K562 (cell line): Measurements from ENCODE around the gene SYNE2. TPM values are rescaled to one million over a fixed set of nuclear protein-coding genes. Genes with fewer than 3 reads are reported as not detected.

Source experiments
- ATAC-seq: fragments of 200-7000 bp; cut with Tn5 transposase; 3 replicates; pipeline ENCODE4 v1.9.1; 2020; ENCODE audit warnings: moderate library complexity
- BruUV-seq: library from RNA; stranded (reverse); fragments of 400-500 nt; replicated peaks from 2 replicates; lab custom pipeline; 2021; lab: Mats Ljungman, UMichigan
- CTCF ChIA-PET: fragments of 300-600 bp; formaldehyde crosslinking; extraction: SDS; loops from one replicate; lab custom pipeline; 2021; ENCODE audit warnings: low intra/inter-chr PET ratio; lab: Yijun Ruan, JAX
- POLR2A ChIA-PET: fragments of 300-600, 350-650 bp; sonication (Branson Sonifier 250); formaldehyde crosslinking; extraction: SDS; loops from one replicate; lab custom pipeline; 2021; ENCODE audit warnings: antibody characterized with exemption, inconsistent platforms; lab: Yijun Ruan, JAX
- DNase-seq, 4 experiments: peaks; one replicate each; pipeline versions ENCODE4 v3.0.0 to v3.0.0-alpha.2; 2011 to 2018; ENCODE audit warnings: low spot score in 3 of 4, mixed read lengths in 3 of 4; ENCODE audit errors: extremely low read depth in 1 of 4
- FAIRE-seq: peaks from 2 replicates; lab custom pipeline; 2011; peaks lifted over from hg19 to GRCh38; lab: Jason Lieb, UNC
- H2AFZ ChIP-seq: 2 replicates; pipeline ENCODE4 v1.6.0; 2011; ENCODE audit warnings: low read depth, low read length, control low read depth, inconsistent platforms
- H3K27ac ChIP-seq: fragments of 200-600 bp; 3 replicates; pipeline ENCODE4 v1.8.0; 2011; ENCODE audit warnings: low read depth, mild to moderate bottlenecking, control low read depth, inconsistent platforms, low read length, moderate library complexity, mixed read lengths; ENCODE audit errors: extremely low read depth
- H3K27me3 ChIP-seq, 2 experiments: fragments of 300-600 bp in 1 of 2; 2 replicates in 1 of 2; 3 replicates in 1 of 2; pipeline versions ENCODE4 v1.6.0 to v1.8.0; 2011; ENCODE audit warnings: inconsistent platforms in 2 of 2, low read length in 2 of 2, mild to moderate bottlenecking in 1 of 2, mixed read lengths in 1 of 2, moderate library complexity in 1 of 2; ENCODE audit not compliant: control insufficient read depth in 2 of 2, insufficient read depth in 2 of 2
- H3K36me3 ChIP-seq: fragments of 300-600 bp; 3 replicates; pipeline ENCODE4 v1.8.0; 2011; ENCODE audit warnings: mild to moderate bottlenecking, low read length, inconsistent platforms; ENCODE audit not compliant: control insufficient read depth, insufficient read depth
- H3K4me1 ChIP-seq, 2 experiments: fragments of 200-600 bp in 1 of 2; replicated peaks in 1 of 2; 2 replicates in 1 of 2; 3 replicates in 1 of 2; pipeline versions ENCODE4 v1.5.1 to v1.8.0; 2011; ENCODE audit warnings: inconsistent platforms in 2 of 2, low read length in 2 of 2, mild to moderate bottlenecking in 1 of 2, mixed read lengths in 1 of 2, moderate library complexity in 1 of 2; ENCODE audit not compliant: control insufficient read depth in 2 of 2, insufficient read depth in 2 of 2
- H3K4me2 ChIP-seq: 2 replicates; pipeline ENCODE4 v1.6.1; 2011; ENCODE audit warnings: low read length, control low read depth, inconsistent platforms, mixed read lengths; ENCODE audit not compliant: insufficient read depth
- H3K4me3 ChIP-seq: fragments of 200-600 bp; sonication (generic), shearing (Covaris generic); 2 replicates; pipeline ENCODE4 v1.5.1; 2016; ENCODE audit warnings: control low read depth, inconsistent platforms
- H3K79me2 ChIP-seq: fragments of 200-600 bp; 3 replicates; pipeline ENCODE4 v1.8.0; 2011; ENCODE audit warnings: low read length, inconsistent platforms; ENCODE audit not compliant: control insufficient read depth, insufficient read depth
- H3K9ac ChIP-seq, 2 experiments: 2 replicates each; pipeline versions ENCODE4 v1.6.0 to v1.6.1; 2011; ENCODE audit warnings: low read depth in 2 of 2, low read length in 2 of 2, control low read depth in 1 of 2, inconsistent platforms in 1 of 2, mild to moderate bottlenecking in 1 of 2, mixed read lengths in 1 of 2; ENCODE audit not compliant: insufficient read depth in 1 of 2
- H3K9me1 ChIP-seq: one replicate; pipeline ENCODE4 v1.6.0; 2011; ENCODE audit warnings: inconsistent platforms, mild to moderate bottlenecking, low read length, moderate library complexity; ENCODE audit not compliant: control insufficient read depth, insufficient read depth
- H3K9me3 ChIP-seq: replicated peaks from 2 replicates; pipeline ENCODE4 v1.5.1; 2011; ENCODE audit warnings: low read depth, low read length, inconsistent platforms; ENCODE audit not compliant: control insufficient read depth, insufficient read depth
- H4K20me1 ChIP-seq: replicated peaks from 2 replicates; pipeline ENCODE4 v1.6.1; 2011; ENCODE audit warnings: low read length, inconsistent platforms, mixed read lengths; ENCODE audit not compliant: control insufficient read depth, insufficient read depth
- BCLAF1 ChIP-seq, 2 experiments: fragments of 450-650 bp in 1 of 2; IDR thresholded peaks; 2 replicates each; pipeline ENCODE4 v1.6.1; 2011 to 2017; ENCODE audit warnings: low read depth in 2 of 2, antibody characterized with exemption in 1 of 2, borderline replicate concordance in 1 of 2, low read length in 1 of 2, mild to moderate bottlenecking in 1 of 2, mixed read lengths in 1 of 2; ENCODE audit not compliant: control insufficient read depth in 1 of 2
- CCNT2 ChIP-seq: IDR thresholded peaks from 2 replicates; pipeline ENCODE4 v1.6.1; 2011; ENCODE audit warnings: borderline replicate concordance, low read depth, mild to moderate bottlenecking, moderate library complexity, mixed read lengths, low read length; ENCODE audit not compliant: insufficient read length; ENCODE audit errors: extremely low read depth
- NCOA6 ChIP-seq: fragments of 450-650 bp; IDR thresholded peaks from 2 replicates; pipeline ENCODE4 v1.6.1; 2017; ENCODE audit warnings: mild to moderate bottlenecking
- NONO ChIP-seq, 2 experiments: fragments of 200-400 bp in 1 of 2; fragments of 450-650 bp in 1 of 2; formaldehyde crosslinking in 1 of 2; IDR thresholded peaks; 2 replicates each; pipeline ENCODE4 v1.6.1; 2017; ENCODE audit warnings: low read depth in 2 of 2, mild to moderate bottlenecking in 2 of 2, moderate library complexity in 2 of 2, low read length in 1 of 2
- SUPT5H ChIP-seq: fragments of 450-650 bp; IDR thresholded peaks from 2 replicates; pipeline ENCODE4 v1.6.1; 2016
- ZC3H4 ChIP-seq: sonication (generic); formaldehyde crosslinking; IDR thresholded peaks from 2 replicates; pipeline ENCODE4 v1.9.0; 2021; ENCODE audit warnings: missing genetic modification reagents, borderline replicate concordance
- ZNF639 ChIP-seq, 2 experiments: fragments of 200-800 bp in 1 of 2; sonication (Bioruptor generic) in 1 of 2; sonication (generic) in 1 of 2; formaldehyde crosslinking in 1 of 2; IDR thresholded peaks in 1 of 2; conservative IDR thresholded peaks in 1 of 2; 2 replicates each; pipeline versions ENCODE4 v1.5.0 to v1.6.1; 2016 to 2020; ENCODE audit warnings: missing compliant biosample characterization in 1 of 2, missing genetic modification characterization in 1 of 2, missing genetic modification reagents in 1 of 2
- WGBS: fragments of 100-300 bp; shearing (Covaris generic); methylation state at CpG from one replicate; pipeline ENCODE4 v1.1.6; 2016; ENCODE audit warnings: low coverage, mixed read lengths; ENCODE audit not compliant: insufficient coverage; ENCODE audit errors: missing lambda C conversion rate; 5-methylcytosine and 5-hydroxymethylcytosine counted together
- in situ Hi-C: fragments of 300-500 bp; cut with MboI; formaldehyde crosslinking; loops from 4 replicates; pipeline ENCODE4 v1.15.0; 2018; ENCODE audit warnings: inconsistent platforms, mixed read lengths
- intact Hi-C: fragments of 100-400 bp; cut with micrococcal nuclease; formaldehyde crosslinking; loops from 2 replicates; pipeline ENCODE4 v1.14.2; 2022
- polyA plus RNA-seq, 8 experiments: library from polyadenylated mRNA; depleted of rRNA in 4 of 8; stranded (reverse) in 5 of 8; unstranded in 3 of 8; fragments of >200 nt; fragmentation: Nextera tagmentation in 2 of 8; fragmentation: Illumina TruSeq in 1 of 8; extraction: Ambion mirVana in 2 of 8; extraction: Trizol in 1 of 8; gene quantifications; 2 replicates each; pipeline versions ENCODE4 v1.2.1 to v1.2.3, GENCODE V29; 2011 to 2014; ENCODE audit warnings: inconsistent platforms in 1 of 8, missing spikeins in 1 of 8
- total RNA-seq, 7 experiments: library from RNA; depleted of rRNA in 6 of 7; stranded (reverse); fragments of >200 nt in 6 of 7; fragmentation: Illumina TruSeq in 2 of 7; extraction: Trizol in 2 of 7; gene quantifications; 2 replicates each; pipeline versions ENCODE4 v1.2.1 to v1.2.3, GENCODE V29; 2011 to 2021; ENCODE audit warnings: low replicate concordance in 1 of 7

Gene SYNE2
- total and polyA plus RNA-seq, 9 of the 15 experiments (the other 6 are each of a cell fraction or from before 2014, with no cell fraction given), result 0.06 to 0.53 (median 0.11) TPM

- 0% methylated on average over 2 of the region's 2 CpGs for WGBS
- Histone ChIP-seq H3K9me1 (no peaks in the 10 kb centered on the region), H3K79me2 (no peaks in the 10 kb centered on the region), H3K9me3 (no peaks in the 10 kb centered on the region), H3K27ac (no peak overlapping the region), H3K27me3 (no peaks in the 10 kb centered on the region), H4K20me1 (no peaks in the 10 kb centered on the region), H3K4me3 (no peak overlapping the region), H3K36me3 (no peaks in the 10 kb centered on the region), H3K4me2 (no peak overlapping the region), H2AFZ (no peak overlapping the region), H3K9ac (no peak overlapping the region), H3K4me1 (no peaks in the 10 kb centered on the region)
- ATAC-seq, result no peak
- no TSS peak for BruUV-seq
- no peak for FAIRE-seq
- CTCF ChIA-PET, result no interaction called here
- DNase-seq, result no peak
- in situ Hi-C loops (no loop called here), intact Hi-C loops (no loop called here)
- POLR2A ChIA-PET, result no interaction called here
- TF ChIP-seq NONO (IDR thresholded peaks at IDR 0.05; ENCODE audit: low read depth in 2 of 2, low read length in 1 of 2) (no peak), ZC3H4 (CRISPR knock-in tag) (no peak), ZNF639 (CRISPR knock-in tag; conservative IDR thresholded peaks at IDR 0.05 in 1 of 2, IDR thresholded peaks at IDR 0.05 in 1 of 2) (no peak), CCNT2 (no peak), BCLAF1 (IDR thresholded peaks at IDR 0.05; ENCODE audit: borderline replicate concordance in 1 of 2, control insufficient read depth in 1 of 2, low read depth in 2 of 2, low read length in 1 of 2) (no peak), SUPT5H (no peak), NCOA6 (no peak)
These were observed 110.6 kb downstream of the SYNE2 start for GRCh38 chr14:63963439-63963838.
